Measurements from ENCODE around the gene CASR.

The CASR gene

GRCh38 chr3:122306622-122306953 lies 123.1 kb downstream of the CASR start:
- no peak for DNase-seq (ENCODE audit: low read depth in 2 of 2)

DNA sequence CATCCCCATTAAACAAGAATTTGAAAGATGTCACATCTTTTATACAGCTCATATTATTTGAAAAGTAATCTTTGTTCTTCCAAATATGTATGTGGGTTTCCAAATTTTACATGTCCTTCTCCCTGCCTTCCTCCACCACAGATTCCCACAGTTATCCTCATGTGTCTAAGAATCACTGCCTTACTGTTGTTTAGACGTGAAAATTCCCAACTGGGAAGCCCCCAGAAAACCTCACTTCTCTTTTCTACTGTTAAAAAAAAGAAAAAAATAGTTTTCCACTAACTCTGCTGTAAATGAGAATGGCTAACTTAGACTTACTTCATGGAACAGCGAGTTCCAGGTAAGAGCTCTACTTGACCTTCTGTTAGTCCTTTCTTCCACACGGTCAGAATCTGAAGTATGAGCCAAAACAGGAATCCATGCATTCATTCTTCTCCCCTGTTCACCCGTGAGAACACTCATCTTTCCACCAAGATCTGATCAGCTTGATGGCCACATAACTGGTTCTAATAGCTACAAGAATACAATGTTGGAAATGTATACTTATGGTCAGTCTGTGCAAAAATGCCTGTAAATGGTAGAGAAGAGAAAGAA lies 123.7 kb downstream of the CASR start:
- DNase-seq (ENCODE audit: low read depth in 2 of 2) = no peak

- DNase-seq (ENCODE audit: low read depth in 2 of 2) = no peak
These were observed 124.5 kb downstream of the CASR start for GRCh38 chr3:122307976-122308375.

DNA sequence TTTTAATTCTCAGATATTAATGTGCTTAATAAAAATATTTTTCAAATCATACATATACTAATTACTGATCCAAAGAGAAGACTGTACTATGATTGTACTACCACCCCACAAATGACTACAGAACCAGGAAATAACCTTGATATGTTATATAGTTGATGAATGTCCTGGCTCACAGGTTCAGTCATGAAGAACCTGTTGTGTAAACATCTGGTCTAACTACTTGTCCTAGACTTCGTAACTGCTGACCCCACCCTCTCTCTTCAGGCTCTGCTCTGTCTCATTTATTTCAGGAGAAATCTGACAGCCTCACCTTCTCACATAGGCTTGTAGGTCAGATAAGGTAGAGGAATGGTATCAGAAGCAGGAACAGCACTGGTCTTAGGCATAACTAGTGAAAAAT lies 126.9 kb downstream of the CASR start:
- DNase-seq (ENCODE audit: low read depth in 2 of 2) = no peak

DNA sequence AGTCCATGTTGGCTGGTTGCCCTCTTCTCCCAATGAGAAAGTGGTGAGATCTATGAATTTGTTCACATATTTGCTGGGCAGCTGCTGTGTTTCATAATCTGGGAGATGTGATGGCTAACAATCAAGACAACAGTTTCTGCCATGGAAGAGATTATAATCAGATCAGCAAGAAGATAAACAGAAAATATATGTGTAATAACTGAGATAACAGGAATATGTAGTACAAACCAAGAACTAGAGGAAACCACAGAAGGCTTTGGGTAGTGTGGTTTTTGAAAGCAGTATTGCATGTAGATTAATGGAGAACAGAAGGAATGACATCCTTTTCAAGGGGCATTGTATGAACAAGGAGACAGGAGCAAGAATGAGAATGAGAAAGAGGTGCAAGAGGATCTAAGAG lies 129.4 kb downstream of the CASR start:
- no peak for DNase-seq (ENCODE audit: low read depth in 2 of 2)

DNA sequence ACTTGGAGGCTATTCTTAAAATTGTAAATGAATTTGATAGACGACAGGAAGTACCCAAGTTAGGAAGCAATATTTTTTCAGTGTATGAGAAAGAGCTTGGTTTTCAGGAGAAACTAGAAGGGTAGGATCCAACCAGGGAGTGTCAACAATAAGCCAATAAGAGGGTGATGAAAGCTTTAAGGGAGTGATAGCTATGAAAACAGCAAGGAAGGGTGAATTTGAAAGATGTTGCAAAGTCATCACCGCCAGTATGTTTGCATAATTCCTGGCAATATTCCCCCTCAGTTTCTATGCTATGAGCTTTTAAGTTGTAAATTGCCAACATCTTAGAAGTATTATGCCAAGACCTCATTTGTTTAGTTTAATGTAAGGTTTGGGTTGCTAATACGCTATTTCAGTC lies 129.8 kb downstream of the CASR start:
- DNase-seq (ENCODE audit: low read depth in 2 of 2) = no peak

DNA sequence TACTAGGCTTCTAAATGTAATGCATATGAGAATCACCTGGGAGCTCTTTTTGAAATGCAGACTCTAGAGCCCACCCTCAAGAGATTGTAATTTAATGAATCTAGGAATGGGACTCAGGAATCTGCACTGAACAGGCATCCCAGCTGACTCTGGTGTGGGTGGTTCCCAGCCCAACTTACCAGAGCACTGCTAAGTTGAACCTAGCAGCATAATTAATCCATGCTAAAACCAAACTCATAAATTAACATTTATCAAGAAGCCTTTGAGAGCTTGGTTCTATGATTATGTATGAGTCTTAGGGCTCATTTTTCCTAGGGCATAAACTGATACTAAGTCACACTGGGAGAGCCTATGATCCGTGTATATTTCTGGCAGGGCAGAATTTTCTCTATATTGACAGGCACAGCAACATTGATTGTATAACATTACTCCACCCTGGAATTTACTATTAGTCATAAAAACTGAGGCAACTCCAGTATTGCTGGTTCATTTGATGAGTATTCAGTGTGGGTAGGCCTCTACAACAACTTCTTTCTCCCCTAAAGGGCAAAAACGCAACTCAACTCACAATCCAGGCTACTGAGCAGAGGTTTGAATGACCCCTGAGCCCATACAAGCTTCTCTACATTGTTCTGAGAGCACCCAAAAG lies 130.9 kb downstream of the CASR start:
- DNase-seq (ENCODE audit: low read depth in 2 of 2) = no peak

DNA sequence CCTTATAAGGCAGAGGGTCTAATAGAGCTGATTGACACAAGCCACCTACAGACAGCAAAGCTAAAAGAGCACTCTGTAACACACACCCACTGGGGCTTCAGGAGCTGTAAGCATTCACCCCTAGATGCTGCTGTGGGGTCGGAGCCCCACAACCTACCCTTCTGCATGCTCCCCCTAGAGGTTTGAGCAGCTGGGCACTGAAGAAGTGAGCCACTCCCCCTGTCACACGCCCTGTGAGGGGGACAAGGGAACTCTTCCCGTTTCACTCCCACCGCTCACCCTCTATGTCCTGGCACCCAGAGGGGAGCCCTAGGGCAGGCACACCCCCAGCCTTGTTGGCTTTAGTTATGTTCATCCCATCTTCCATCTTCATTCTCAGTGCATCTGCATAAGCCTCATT lies 132.2 kb downstream of the CASR start:
- DNase-seq (ENCODE audit: low read depth in 2 of 2) = no peak

DNA sequence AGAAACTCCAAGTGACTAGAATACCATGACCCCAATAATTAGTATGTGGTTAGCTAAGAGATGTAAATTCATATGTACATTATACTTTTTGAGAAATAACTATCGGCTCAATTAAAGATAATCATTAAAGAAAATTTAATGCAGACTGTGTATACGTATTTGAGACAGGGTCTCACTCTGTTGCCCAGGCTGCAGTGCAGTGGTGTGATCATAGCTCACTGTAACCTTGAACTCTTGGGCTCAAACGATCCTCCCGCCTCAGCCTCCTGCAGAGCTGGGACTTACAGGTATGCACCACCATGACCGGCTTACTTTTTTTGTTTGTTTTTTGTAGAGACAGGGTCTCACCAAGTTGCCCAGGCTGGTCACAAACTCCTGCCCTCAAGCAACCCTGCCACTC lies 132.9 kb downstream of the CASR start:
- no peak for DNase-seq (ENCODE audit: low read depth in 2 of 2)

GRCh38 chr3:122318620-122319019 lies 135.2 kb downstream of the CASR start:
- no peak for DNase-seq (ENCODE audit: low read depth in 2 of 2)

- DNase-seq (ENCODE audit: low read depth in 2 of 2) = no peak
These were observed 138.9 kb downstream of the CASR start for GRCh38 chr3:122322095-122323075.

- no peak for DNase-seq (ENCODE audit: low read depth in 2 of 2)
These were observed 141.4 kb downstream of the CASR start, which contains the start of gene CSTA for GRCh38 chr3:122324871-122325323. CSTA (plus strand) TSS chr3:122325248; CDS start chr3:122325293, 45 bp downstream.

GRCh38 chr3:122325769-122326168 lies 142.3 kb downstream of the CASR start:
- no peak for DNase-seq (ENCODE audit: low read depth in 2 of 2)

GRCh38 chr3:122331886-122332285 lies 148.4 kb downstream of the CASR start:
- DNase-seq (ENCODE audit: low read depth in 2 of 2) = no peak

DNA sequence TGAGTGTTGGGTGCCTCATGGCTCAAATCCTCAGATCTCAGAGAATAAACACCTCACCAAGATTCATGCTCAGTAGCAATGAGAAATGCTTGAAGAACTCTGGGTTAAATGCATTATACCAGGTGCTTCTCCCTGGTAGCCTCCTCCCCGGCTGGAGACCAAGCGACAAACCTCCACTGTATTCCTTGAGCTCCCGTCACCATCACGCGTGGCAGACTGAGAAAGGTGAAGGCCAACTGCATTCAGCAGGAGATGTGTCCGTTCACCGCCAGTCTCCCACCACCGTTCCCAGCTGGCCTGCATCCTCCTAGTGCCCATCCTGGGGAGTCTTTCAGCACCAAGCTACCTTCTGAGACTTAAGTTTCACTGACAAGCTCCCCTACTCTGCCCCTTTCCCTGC lies 149.1 kb downstream of the CASR start:
- no peak for DNase-seq (ENCODE audit: low read depth in 2 of 2)

Measured in stimulated activated CD4-positive, alpha-beta T cell treated with anti-CD3 and anti-CD28 coated beads, Interleukin-1b, Interleukin-23, amount 100 ng/mL, for 1 hour (primary cell).